Subcutaneous adipose tissue (tissue), 4 donors: ENCODE results near the gene AUTS2. TPM values are rescaled to one million over a fixed set of nuclear protein-coding genes. Genes with fewer than 3 reads are reported as not detected.

Source experiments
- CTCF ChIP-seq: fragments of 450-650 bp; IDR thresholded peaks from one replicate; pipeline ENCODE4 v1.5.1; 2016; ENCODE audit warnings: low read depth, mild to moderate bottlenecking, control low read depth, antibody characterized with exemption, moderate library complexity
- total RNA-seq, 4 donors: library from RNA; depleted of rRNA; stranded (reverse); fragments of >200 nt; gene quantifications; one replicate each; pipeline ENCODE4 v1.1.0, GENCODE V29; 2016

Gene AUTS2
- total RNA-seq, 4 donors from 2014 or later, result 22.4 to 46.9 (median 27.4) TPM

- TF ChIP-seq CTCF, result no peak
Observed at GRCh38 chr7:69635555-69636185, 37.4 kb downstream of the AUTS2 start.

- TF ChIP-seq CTCF, result no peak
Observed at GRCh38 chr7:69638674-69639073, 40.4 kb downstream of the AUTS2 start.

- no peak for TF ChIP-seq CTCF
Observed at GRCh38 chr7:69640216-69640615, 41.9 kb downstream of the AUTS2 start.

DNA sequence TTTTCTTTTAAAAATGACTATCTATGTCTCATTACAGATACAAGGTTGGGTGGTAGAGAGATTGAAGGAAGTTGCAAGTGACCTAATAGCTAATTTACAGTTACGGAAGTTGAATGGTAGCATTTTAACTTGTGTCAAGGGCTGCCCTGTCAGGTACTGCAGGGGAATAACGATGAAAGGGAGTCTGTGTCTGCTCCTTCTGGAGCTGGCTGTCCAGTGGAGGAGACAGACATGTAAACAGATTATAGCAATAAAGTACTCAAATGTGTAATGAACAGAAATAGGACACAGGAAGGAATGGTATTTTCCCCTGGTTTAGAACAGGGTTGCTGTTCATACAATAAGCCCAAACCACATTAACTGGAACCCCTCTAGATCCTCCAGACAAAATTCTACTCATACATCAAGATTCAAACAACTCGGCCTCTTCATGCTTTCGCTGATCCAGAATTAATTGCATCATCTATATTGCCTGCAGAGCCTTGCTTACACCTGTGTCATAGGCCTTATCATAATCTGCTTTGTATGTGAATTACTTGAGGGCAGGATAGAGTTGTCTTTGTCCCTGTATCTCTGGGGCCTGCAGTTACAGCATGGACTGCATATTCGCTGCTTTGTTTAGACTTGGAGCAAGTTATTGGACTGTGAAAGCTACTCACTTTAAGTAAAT is 42.8 kb downstream of the AUTS2 start:
- TF ChIP-seq CTCF, result no peak

- TF ChIP-seq CTCF, result no peak
Observed at GRCh38 chr7:69643265-69643664, 45.0 kb downstream of the AUTS2 start.

GRCh38 chr7:69643708-69644445 is 45.6 kb downstream of the AUTS2 start:
- TF ChIP-seq CTCF, result no peak

DNA sequence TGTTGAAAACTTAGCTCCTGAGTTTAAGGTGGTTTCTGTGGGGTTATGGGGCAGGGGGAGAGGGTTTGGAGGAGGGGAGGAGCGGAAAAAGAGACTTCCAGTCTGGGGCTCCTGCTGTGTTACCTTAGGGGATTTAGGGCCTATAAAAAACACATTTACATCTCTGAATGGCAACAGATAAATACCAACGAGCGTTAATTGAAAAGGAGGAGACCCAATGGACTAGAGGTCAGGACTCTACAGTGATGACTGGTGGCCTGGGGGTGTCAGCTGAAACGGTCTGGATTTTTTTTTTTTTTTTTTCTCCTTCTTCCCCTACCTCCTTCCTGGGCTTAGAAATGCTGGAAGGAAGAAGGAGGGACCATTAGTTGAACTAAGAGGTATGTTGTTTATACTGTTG is 47.4 kb downstream of the AUTS2 start:
- no peak for TF ChIP-seq CTCF
